Measurements from ENCODE around the gene HOXC13.

DNA sequence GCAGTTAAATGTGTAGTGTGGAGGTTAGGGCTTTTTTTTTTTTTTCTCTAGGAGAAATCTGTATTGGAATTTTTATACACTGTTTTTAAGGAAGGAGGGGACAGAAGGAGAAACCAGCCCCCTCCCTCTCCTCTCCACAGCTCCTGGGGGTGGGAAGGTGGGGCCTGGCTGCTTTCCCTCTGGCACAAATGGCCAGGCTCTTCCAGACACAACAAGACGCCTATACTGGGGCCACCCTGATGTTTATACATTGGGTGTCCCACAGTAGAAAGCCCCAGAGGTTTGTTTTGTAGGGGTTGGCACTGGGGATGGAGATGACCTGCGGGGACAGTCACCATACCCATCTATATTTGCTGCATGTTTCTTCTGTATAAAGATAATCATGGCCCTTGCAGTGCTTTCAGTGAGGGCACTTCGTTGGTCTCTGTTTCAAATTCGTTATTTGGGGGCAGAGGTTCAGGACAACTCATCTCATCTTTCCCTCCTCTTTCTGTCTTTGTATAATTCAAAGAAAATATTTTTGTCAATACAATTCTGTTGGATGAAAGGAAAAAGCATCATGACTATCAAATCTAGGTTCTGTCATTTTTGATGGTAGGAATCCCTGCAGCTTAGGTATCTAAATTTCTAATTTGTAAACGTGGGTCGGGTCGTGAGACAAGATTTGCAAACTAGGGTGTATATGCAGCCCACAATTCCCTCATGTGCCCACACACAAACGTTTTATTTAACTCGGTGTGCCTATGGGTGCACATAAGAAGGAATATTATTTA lies 38.4 kb downstream of the HOXC13 start:
- TF ChIP-seq, protein P1, sequence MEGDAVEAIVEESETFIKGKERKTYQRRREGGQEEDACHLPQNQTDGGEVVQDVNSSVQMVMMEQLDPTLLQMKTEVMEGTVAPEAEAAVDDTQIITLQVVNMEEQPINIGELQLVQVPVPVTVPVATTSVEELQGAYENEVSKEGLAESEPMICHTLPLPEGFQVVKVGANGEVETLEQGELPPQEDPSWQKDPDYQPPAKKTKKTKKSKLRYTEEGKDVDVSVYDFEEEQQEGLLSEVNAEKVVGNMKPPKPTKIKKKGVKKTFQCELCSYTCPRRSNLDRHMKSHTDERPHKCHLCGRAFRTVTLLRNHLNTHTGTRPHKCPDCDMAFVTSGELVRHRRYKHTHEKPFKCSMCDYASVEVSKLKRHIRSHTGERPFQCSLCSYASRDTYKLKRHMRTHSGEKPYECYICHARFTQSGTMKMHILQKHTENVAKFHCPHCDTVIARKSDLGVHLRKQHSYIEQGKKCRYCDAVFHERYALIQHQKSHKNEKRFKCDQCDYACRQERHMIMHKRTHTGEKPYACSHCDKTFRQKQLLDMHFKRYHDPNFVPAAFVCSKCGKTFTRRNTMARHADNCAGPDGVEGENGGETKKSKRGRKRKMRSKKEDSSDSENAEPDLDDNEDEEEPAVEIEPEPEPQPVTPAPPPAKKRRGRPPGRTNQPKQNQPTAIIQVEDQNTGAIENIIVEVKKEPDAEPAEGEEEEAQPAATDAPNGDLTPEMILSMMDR (IDR thresholded peaks at IDR 0.05; ENCODE audit: poor library complexity): no peak
- no peak for TF ChIP-seq EZH2phosphoT487 (IDR thresholded peaks at IDR 0.05; ENCODE audit: low read depth, severe bottlenecking, unreplicated experiment)
